ENCODE data around the gene ZFP64.

The ZFP64 gene

DNA sequence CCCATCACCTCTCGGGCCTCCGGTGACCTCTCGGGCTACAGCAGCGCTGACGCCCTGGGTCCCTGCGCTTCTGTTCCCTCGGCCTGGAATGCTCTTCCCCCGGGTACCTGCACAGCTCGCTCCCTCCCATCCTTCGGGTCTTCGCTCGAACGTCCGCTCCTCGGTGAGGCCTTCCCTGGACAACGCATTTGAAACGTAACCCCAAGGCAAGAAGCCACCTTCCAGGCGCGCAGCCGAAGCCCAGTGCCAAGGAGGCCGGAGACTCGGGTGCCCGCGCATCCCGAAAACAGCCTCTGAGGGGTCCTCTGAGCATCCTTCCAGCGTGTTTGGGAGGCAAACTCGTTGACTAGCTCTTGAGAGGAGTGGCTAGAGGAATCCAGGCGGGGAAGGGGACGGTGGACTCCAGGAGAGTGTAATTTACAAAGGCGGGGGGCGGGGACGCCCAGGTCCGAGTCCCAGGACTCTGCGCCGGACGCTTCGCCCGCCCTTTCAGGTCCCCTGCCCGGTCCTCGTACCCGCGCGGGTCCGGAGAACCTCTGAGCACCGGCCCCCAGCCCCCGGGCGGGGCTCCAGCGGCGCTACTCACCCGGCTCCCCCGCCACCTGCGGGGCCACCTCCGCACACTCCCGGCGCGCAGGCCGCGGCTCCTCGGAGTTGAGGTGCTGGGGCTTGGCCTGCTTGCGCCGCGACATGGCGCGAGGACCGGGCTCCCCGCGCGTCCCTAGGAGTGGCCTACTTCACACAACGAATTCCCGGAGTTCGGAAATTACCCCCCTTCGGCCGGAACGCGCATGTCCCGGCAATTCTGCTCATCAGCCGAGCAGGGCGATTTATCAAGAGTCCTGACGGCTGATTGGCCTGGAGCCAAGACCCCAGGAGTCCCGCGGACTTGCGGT lies 86.8 kb downstream of the ZFP64 start:
- DNase-seq (ENCODE audit: low spot score) = no peak

- DNase-seq (ENCODE audit: low spot score) = no peak
These were observed 87.5 kb downstream of the ZFP64 start for GRCh38 chr20:52103913-52104545.

GRCh38 chr20:52103335-52103912 lies 88.2 kb downstream of the ZFP64 start:
- DNase-seq (ENCODE audit: low spot score) = no peak

DNA sequence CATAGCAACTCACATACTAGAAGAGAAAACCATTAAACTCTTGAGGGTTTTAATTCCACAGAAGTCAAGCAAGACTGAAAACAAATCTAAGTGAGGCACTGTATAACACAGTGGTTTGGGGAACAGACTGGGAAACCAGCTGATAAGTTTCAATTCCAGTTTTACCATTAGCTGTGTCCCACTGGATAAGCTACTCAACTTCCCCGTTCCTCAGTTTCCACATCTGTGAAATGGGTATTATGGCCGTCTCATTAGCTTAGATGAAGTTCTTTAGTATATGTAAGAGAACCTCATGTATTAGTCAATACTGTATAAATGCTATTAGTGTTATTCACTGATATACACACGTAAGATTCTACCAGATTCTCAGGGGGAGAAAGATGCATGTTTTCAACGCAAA lies 89.0 kb downstream of the ZFP64 start:
- no peak for DNase-seq (ENCODE audit: low spot score)

GRCh38 chr20:52102126-52102525 lies 89.5 kb downstream of the ZFP64 start:
- no peak for DNase-seq (ENCODE audit: low spot score)

Data from pons (tissue), 1 donor.